Measurements from ENCODE around the gene SLCO3A1. TPM values are rescaled to one million over a fixed set of nuclear protein-coding genes. Genes with fewer than 3 reads are reported as not detected.

SLCO3A1 gene
- total RNA-seq, 2 donors from 2014 or later, result 7.2 to 11.4 TPM

DNA sequence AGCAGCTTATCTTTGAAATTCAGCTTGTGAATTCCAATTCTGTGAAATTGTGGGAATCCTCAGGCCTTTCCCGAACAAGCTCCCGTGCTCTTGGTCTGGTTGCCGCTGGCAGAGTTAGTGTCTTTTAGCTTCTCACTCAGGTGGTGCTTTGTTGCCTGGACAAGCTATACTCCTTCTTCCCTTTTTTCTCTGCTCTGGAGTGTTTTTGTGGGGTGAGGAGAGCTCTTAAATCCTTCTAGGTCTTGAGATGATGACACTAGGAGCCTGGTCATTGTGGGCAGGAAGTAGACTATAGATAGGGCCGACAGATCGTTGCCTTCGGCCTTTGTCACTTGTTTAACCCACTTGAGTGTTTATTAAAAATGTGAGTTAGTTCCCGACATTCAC is 93.8 kb downstream of the SLCO3A1 start:
- peaks cover 7% of the 10 kb centered on the region for H3K4me1 ChIP-seq (ENCODE audit: control insufficient read depth, insufficient read depth, low read length)
- H3K27me3 ChIP-seq (ENCODE audit: control insufficient read depth, insufficient read depth, low read length, poor library complexity, severe bottlenecking), result no peaks in the 10 kb centered on the region
- Mint-ChIP-seq H3K4me3 (no peak overlapping the region), H3K4me1 (peaks cover 25% of the 10 kb centered on the region), H3K27ac (peak overlapping the region; percentile 64), H3K27me3 (ENCODE audit: insufficient read depth) (no peaks in the 10 kb centered on the region), H3K9me3 (no peaks in the 10 kb centered on the region), H3K36me3 (ENCODE audit: low read depth) (no peaks in the 10 kb centered on the region)
- H3K4me3 ChIP-seq (ENCODE audit: low read length), result no peak overlapping the region
- TF ChIP-seq, protein P1, sequence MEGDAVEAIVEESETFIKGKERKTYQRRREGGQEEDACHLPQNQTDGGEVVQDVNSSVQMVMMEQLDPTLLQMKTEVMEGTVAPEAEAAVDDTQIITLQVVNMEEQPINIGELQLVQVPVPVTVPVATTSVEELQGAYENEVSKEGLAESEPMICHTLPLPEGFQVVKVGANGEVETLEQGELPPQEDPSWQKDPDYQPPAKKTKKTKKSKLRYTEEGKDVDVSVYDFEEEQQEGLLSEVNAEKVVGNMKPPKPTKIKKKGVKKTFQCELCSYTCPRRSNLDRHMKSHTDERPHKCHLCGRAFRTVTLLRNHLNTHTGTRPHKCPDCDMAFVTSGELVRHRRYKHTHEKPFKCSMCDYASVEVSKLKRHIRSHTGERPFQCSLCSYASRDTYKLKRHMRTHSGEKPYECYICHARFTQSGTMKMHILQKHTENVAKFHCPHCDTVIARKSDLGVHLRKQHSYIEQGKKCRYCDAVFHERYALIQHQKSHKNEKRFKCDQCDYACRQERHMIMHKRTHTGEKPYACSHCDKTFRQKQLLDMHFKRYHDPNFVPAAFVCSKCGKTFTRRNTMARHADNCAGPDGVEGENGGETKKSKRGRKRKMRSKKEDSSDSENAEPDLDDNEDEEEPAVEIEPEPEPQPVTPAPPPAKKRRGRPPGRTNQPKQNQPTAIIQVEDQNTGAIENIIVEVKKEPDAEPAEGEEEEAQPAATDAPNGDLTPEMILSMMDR (conservative IDR thresholded peaks at IDR 0.05), result no peak
- no peak for DNase-seq
- no peaks in the 10 kb centered on the region for H3K9me3 ChIP-seq (ENCODE audit: control insufficient read depth, low read length)
- no peaks in the 10 kb centered on the region for H3K36me3 ChIP-seq (ENCODE audit: control insufficient read depth, insufficient read depth, low read length)
- H3K27ac ChIP-seq (ENCODE audit: low read depth, low read length), result no peak overlapping the region
- 90 to 92% methylated on average over 7 of the region's 7 CpGs for WGBS, 2 experiments (ENCODE audit: insufficient coverage in 1 of 2, insufficient read length in 1 of 2)
- H3K9ac ChIP-seq (ENCODE audit: extremely low read depth, low read length, poor library complexity, severe bottlenecking), result no peak overlapping the region

DNA sequence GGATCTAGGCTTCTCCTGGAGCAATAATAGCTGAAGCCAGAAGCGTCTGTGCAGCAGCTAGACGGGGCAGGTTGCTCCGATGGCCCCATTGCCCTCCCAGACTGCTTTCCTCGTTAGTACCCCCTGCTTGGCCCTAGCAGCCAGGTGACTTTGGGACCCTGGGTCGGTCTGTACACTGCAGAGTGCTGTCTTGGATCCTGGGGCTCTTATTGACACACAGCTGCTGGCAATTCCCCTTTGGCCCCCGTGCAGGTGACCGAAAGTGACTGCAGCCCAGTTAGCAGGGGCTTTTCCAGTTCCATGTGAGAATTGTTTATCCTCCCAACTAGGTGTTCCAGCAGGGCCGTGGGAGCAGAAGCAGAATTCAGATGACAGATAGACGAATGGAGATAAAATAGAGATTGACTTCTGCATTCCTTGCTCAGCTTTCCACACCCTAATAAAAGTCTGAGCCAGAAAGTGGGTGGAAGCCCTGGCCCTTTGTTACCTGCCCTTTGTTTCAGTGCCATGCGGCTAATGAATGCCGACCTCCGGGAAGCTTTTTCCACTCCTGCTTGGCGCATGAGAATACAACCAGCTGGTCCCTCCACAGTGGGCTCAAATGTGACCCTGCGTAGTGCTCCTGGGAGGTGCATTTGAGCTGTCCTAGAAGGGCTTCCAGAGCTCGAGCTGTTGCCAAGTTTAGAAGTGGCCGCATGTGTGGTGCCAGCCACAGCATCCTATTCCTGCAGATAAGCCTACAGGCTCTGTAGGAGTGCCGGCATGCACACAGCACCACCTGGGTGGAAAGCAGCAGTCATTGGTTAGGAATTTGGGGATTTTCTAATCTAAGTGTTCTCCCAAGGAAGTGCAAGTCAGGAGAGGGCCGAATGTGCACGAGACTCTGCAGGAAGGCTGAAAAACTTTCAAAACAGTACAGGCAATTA is 94.4 kb downstream of the SLCO3A1 start:
- no peaks in the 10 kb centered on the region for H3K36me3 Mint-ChIP-seq (ENCODE audit: low read depth)
- peaks cover 25% of the 10 kb centered on the region for H3K4me1 Mint-ChIP-seq
- Histone ChIP-seq H3K9me3 (ENCODE audit: control insufficient read depth, low read length) (no peaks in the 10 kb centered on the region), H3K27ac (ENCODE audit: low read depth, low read length) (no peak overlapping the region), H3K4me1 (ENCODE audit: control insufficient read depth, insufficient read depth, low read length) (peaks cover 7% of the 10 kb centered on the region), H3K27me3 (ENCODE audit: control insufficient read depth, insufficient read depth, low read length, poor library complexity, severe bottlenecking) (no peaks in the 10 kb centered on the region), H3K9ac (ENCODE audit: extremely low read depth, low read length, poor library complexity, severe bottlenecking) (no peak overlapping the region), H3K4me3 (ENCODE audit: low read length) (no peak overlapping the region), H3K36me3 (ENCODE audit: control insufficient read depth, insufficient read depth, low read length) (no peaks in the 10 kb centered on the region)
- TF ChIP-seq, protein P1 (conservative IDR thresholded peaks at IDR 0.05), result no peak
- H3K9me3 Mint-ChIP-seq, result no peaks in the 10 kb centered on the region
- DNase-seq, result peak; percentile 82
- H3K27ac Mint-ChIP-seq, result peak overlapping the region; percentile 64
- WGBS, 2 experiments (ENCODE audit: insufficient coverage in 1 of 2, insufficient read length in 1 of 2), result 64 to 70% methylated on average over 11 to 19 of the region's 19 CpGs
- no peaks in the 10 kb centered on the region for H3K27me3 Mint-ChIP-seq (ENCODE audit: insufficient read depth)
- H3K4me3 Mint-ChIP-seq, result no peak overlapping the region

DNA sequence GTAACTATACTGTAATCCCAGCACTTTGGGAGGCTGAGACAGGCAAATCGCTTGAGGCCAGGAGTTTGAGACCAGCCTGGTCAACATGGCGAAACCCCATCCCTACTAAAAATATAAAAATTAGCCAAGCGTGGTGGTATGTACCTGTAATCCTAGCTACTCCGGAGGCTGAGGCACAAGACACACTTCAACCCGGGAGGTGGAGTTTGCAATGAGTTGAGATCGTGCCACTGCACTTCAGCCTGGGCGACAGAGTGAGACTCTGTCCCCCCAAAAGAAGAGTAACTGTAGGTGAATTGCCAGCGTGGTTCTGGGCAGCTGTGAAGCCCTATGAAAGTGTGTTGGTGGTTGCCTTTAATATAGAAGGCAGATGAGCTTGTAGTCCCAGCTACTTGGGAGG is 95.9 kb downstream of the SLCO3A1 start:
- no peaks in the 10 kb centered on the region for H3K9me3 Mint-ChIP-seq
- TF ChIP-seq, protein P1 (conservative IDR thresholded peaks at IDR 0.05), result no peak
- 95 to 96% methylated on average over 7 to 8 of the region's 8 CpGs for WGBS, 2 experiments (ENCODE audit: insufficient coverage in 1 of 2, insufficient read length in 1 of 2)
- no peaks in the 10 kb centered on the region for H3K27me3 Mint-ChIP-seq (ENCODE audit: insufficient read depth)
- H3K9ac ChIP-seq (ENCODE audit: extremely low read depth, low read length, poor library complexity, severe bottlenecking), result no peak overlapping the region
- H3K36me3 ChIP-seq (ENCODE audit: control insufficient read depth, insufficient read depth, low read length), result no peaks in the 10 kb centered on the region
- H3K36me3 Mint-ChIP-seq (ENCODE audit: low read depth), result no peaks in the 10 kb centered on the region
- no peaks in the 10 kb centered on the region for H3K9me3 ChIP-seq (ENCODE audit: control insufficient read depth, low read length)
- H3K4me1 ChIP-seq (ENCODE audit: control insufficient read depth, insufficient read depth, low read length), result peaks cover 7% of the 10 kb centered on the region
- peaks cover 27% of the 10 kb centered on the region for H3K4me1 Mint-ChIP-seq
- no peak for DNase-seq
- no peaks in the 10 kb centered on the region for H3K27me3 ChIP-seq (ENCODE audit: control insufficient read depth, insufficient read depth, low read length, poor library complexity, severe bottlenecking)
- H3K27ac Mint-ChIP-seq, result no peak overlapping the region
- H3K27ac ChIP-seq (ENCODE audit: low read depth, low read length), result no peak overlapping the region
- H3K4me3 Mint-ChIP-seq, result no peak overlapping the region
- H3K4me3 ChIP-seq (ENCODE audit: low read length), result no peak overlapping the region

All from endodermal cell (in vitro differentiated cells).